Stimulated activated naive B cell treated with anti-CD40 and anti-IgM and Interleukin-4, amounts not matched to agents 10 μg/mL and 1 μg/mL and 100 μg/mL, for 72 hours (primary cell): ENCODE data around the gene GIGYF1.
"Not testable (repeated sequence)": the region's sequence is repeated elsewhere in the genome, so short reads cannot be mapped to it uniquely, and the experiment has no call there.

ENCODE experiments used
- ATAC-seq, 2 donors: fragments of 150-1000 bp; cut with Tn5 transposase; replicated peaks; 2 replicates each; pipeline ENCODE4 v1.10.0; 2021; ENCODE audit warnings: moderate library complexity in 1 of 2
- DNase-seq: peaks from one replicate; pipeline ENCODE4 v3.0.0; 2021
- H3K27ac Mint-ChIP-seq: one replicate; pipeline ENCODE4 v1.8.0; 2022; ENCODE audit warnings: mild to moderate bottlenecking, mixed read lengths
- H3K27me3 Mint-ChIP-seq, 2 donors: one replicate each; pipeline ENCODE4 v1.8.0; 2022; ENCODE audit warnings: mixed read lengths in 2 of 2
- H3K36me3 Mint-ChIP-seq, 2 donors: one replicate each; pipeline ENCODE4 v1.8.0; 2022; ENCODE audit warnings: mixed read lengths in 2 of 2, mild to moderate bottlenecking in 1 of 2
- H3K4me1 Mint-ChIP-seq, 2 donors: one replicate each; pipeline ENCODE4 v1.8.0; 2022; ENCODE audit warnings: mixed read lengths in 2 of 2, mild to moderate bottlenecking in 1 of 2
- H3K4me3 Mint-ChIP-seq, 2 donors: one replicate each; pipeline ENCODE4 v1.8.0; 2022; ENCODE audit warnings: mild to moderate bottlenecking in 2 of 2, mixed read lengths in 2 of 2, moderate library complexity in 1 of 2
- H3K9me3 Mint-ChIP-seq, 2 donors: one replicate each; pipeline ENCODE4 v1.8.0; 2022; ENCODE audit warnings: mixed read lengths in 2 of 2, mild to moderate bottlenecking in 1 of 2

Gene GIGYF1

DNA sequence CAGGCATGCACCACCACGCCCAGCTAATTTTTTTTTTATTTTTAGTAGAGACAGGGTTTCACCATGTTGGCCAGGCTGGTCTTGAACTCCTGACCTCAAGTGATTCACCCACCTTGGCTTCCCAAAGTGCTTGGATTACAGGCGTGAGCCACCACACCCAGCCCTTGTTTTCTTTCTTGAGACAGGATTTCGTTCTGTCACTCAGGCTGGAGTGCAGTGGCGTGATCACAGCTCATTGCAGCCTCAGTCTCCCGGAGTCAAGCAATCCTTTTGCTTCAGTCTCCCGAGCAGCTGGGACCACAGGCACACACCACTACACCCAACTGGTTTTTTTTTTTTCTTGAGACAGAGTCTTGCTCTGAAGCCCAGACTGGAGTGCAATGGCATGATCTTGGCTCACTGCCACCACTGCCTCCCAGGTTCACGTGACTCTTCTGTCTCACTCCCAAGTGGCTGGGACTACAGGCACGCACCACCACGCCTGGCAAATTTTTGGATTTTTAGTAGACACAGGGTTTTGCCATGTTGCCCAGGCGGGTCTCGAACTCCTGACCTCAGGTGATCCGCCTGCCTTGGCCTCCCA is 31.8 kb downstream of the GIGYF1 start:
- not testable (repeated sequence) for H3K9me3 Mint-ChIP-seq, H3K4me3 Mint-ChIP-seq

DNA sequence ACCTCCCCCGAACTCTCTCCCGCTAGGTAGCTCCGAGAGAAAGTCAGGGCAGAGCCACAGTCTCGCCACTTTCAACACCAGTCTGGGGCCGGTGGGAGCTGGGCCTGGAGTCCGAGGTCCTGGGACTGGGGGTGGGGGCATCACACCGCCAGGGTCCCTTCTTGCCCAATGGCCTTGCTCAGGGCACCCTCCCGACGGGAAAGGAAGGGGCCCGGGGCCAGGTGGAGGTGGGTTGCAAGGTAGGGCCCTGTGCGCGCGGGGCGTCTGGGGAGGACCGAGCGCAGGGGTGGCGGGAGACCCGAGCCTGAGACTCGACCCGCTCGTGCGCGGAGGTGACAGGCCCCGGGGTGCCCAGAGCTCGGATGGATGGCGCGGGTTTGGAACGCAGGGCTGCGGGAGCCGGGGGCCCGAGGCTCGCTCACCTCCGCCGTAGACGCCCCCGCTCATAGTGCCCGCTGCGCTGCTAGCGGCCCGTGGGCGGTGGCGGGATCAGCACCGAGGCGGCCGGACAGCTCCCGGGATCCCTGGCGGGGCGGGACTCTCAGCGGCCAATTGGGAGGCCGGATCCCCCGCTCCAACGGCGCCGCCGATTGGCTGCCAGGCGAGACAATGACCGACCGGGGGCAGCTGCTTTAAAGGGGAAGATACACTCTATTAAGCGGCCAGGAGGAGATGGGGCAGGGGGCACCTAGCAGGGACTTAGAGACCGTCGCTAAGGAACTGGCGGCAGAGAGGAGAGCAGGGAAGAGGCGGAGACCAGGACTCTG is 38.0 kb downstream of the GIGYF1 start, which contains the start of gene ACTL6B:
Gene ACTL6B (minus strand): TSS at position 541 of the 767 bp plus-strand sequence. CDS start 94 bp downstream, at position 447.
- Mint-ChIP-seq H3K9me3 (peaks cover 0 to 1% of the 10 kb centered on the region in 2 donors), H3K4me3 (peak within 1 kb of the TSS in 1 of 2 donors; percentile 46), H3K27me3 (peaks cover 53 to 64% of the 10 kb centered on the region in 2 donors), H3K36me3 (peaks cover 0 to 3% of the 10 kb centered on the region in 2 donors), H3K4me1 (peaks cover 0 to 3% of the 10 kb centered on the region in 2 donors), H3K27ac (no peak within 1 kb of the TSS)
- DNase-seq (no peak), ATAC-seq (peak in 1 of 2 donors; percentile 52)

More for the DNA sequence above, 31.8 kb downstream of the GIGYF1 start:
- peaks cover 20 to 26% of the 10 kb centered on the region in 2 donors for H3K27me3 Mint-ChIP-seq
- not testable (repeated sequence) for DNase-seq, ATAC-seq, H3K27ac Mint-ChIP-seq, H3K36me3 Mint-ChIP-seq, H3K4me1 Mint-ChIP-seq

DNA sequence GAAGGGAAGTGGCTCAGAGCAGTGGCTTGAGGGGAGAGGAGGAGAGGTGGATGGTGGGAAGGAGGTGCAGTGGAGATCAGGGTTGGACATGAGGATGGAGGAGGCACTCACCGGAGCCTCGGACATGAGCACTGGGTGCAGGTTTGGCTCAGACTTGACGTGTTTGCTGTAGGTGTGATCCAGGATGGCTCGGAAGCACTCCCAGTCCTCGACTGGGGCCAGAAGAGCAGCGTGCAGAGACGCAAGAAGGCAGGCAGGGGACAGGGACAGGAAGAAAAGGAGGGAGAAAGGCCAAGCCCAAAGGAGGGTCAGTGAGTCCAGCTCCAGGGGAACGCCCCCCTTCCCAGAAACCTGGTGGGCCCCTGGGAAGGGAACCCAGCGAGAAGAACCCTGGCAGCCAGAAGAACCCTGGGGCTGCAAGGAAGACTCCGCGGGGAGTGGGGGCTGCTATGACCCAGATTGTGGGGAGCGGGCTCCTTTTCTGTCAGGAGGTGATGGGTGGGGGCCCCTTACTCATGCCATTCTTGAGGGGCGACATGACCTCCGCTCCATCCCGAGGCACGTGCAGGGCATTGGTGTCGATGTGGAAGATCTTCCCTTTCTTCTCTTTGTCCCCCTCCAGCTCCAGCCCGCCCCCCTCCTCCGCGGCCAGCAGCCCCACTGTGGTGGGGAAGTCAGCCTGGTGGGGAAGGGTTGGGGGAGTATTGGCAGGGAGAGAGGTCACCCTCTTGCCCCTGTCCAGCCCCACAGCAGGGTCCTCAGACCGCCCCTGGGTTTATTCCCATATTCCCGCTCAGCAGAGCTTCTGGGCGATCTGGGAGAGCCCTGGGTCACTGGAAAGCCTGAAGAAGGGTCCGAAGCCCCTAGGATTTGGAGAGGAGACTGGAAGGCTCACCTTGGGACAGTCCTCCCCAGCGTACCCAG is 38.9 kb downstream of the GIGYF1 start:
- Mint-ChIP-seq H3K4me1 (peaks cover 0 to 3% of the 10 kb centered on the region in 2 donors), H3K9me3 (peaks cover 0 to 1% of the 10 kb centered on the region in 2 donors), H3K27ac (no peak overlapping the region)

DNA sequence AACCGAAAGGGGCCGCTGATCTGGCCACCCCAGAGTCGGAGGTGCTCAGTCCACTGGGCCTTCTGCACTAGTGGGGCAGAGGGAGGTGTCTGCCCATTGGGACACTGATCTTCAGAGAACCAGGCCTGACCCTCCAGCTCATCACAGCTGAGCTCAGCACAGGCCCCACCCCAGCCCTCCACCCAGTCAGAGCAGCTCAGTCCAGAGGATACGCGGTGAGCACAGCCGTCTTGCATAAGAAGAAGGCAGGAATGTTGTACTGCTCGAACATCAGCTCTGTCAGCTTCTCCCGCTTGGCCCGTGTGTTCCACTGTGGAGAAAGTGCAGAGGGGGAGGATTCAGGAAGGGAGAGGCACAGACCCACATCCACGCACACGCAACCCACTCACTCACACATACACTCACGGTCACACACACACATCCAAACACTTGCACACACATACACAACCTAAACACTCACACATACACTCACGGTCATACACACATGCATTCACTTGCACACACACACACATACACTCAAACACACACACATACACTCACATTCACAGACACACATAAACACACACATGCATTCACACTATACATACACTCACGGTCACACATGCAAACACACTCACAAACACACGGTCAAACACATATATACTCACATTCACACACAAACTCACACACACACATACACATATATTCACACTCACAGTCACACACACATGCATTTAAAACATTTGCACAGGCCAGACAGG is 44.1 kb downstream of the GIGYF1 start:
- no peak overlapping the region for H3K4me3 Mint-ChIP-seq
- ATAC-seq (no peak), DNase-seq (no peak)
- H3K27me3 Mint-ChIP-seq: peaks cover 42 to 72% of the 10 kb centered on the region in 2 donors
- no peak overlapping the region for H3K27ac Mint-ChIP-seq
- peaks cover 0 to 3% of the 10 kb centered on the region in 2 donors for H3K4me1 Mint-ChIP-seq
- H3K9me3 Mint-ChIP-seq: no peaks in the 10 kb centered on the region
- H3K36me3 Mint-ChIP-seq: peaks cover 0 to 3% of the 10 kb centered on the region in 2 donors

More for the DNA sequence above, 38.9 kb downstream of the GIGYF1 start:
- Mint-ChIP-seq H3K4me3 (no peak overlapping the region), H3K27me3 (peaks cover 54 to 72% of the 10 kb centered on the region in 2 donors), H3K36me3 (peaks cover 0 to 3% of the 10 kb centered on the region in 2 donors)
- ATAC-seq (no peak), DNase-seq (no peak)

DNA sequence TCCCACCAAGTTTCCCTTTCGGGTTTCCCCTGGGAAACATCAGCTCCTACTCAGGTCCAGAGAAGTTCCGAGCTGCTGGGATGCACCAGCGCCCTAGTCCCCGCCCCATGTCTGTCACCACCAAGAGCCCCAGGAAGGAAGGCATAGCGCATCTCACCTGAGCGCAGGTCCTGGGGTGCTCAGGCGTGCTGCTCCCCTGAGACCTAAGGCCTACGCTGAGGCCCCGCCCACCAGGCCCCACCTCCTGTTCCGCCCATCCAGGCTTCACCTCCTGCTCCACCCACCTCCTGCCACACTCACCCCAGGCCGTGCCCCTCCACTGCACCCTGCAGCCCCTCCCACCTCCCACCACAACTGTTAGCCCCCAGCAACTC is 51.5 kb downstream of the GIGYF1 start:
- peak; percentile 67 to 72 for ATAC-seq
- peaks cover 18 to 49% of the 10 kb centered on the region in 2 donors for H3K27me3 Mint-ChIP-seq
- no peaks in the 10 kb centered on the region for H3K36me3 Mint-ChIP-seq
- H3K9me3 Mint-ChIP-seq: no peaks in the 10 kb centered on the region
- H3K4me1 Mint-ChIP-seq: peaks cover 5 to 6% of the 10 kb centered on the region in 2 donors
- no peak overlapping the region for H3K4me3 Mint-ChIP-seq
- DNase-seq: no peak
- H3K27ac Mint-ChIP-seq: no peak overlapping the region

DNA sequence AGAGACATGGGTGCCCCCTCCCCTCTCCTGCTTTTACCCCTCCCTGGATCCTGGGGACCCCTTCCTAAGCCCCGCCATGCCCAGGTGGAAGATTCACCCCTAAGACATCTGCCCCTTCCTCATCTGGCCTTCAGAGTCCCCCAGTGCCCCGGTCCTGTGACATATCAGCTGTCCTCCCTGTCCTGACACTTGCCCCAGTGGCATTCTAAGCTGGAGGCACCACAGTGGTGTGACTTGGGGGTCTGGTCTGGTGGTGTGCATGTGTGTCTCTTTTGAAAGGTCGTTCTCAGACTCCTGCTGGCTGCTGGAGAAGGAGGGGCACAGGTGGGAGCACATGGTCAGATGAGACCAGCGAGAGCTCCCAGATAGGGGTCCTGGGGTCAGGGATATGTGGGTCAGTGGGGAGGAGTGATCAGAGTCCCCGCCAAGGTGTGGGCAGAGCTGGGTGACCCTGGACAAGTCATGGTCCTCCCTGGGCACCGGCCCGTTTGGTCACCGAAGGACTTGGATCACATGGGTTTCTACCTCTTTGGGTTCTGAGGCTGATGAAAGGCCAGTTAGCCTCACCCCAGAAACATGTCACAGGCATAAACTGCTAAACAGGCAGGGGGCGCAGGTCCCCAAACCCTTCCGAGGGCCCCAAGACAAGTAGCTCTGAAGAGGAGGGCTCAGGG is 52.1 kb downstream of the GIGYF1 start:
- ATAC-seq: no peak
- no peak for DNase-seq
- Mint-ChIP-seq H3K9me3 (no peaks in the 10 kb centered on the region), H3K27ac (no peak overlapping the region), H3K36me3 (no peaks in the 10 kb centered on the region), H3K4me3 (no peak overlapping the region), H3K4me1 (peaks cover 5 to 6% of the 10 kb centered on the region in 2 donors), H3K27me3 (peaks cover 15 to 45% of the 10 kb centered on the region in 2 donors)

DNA sequence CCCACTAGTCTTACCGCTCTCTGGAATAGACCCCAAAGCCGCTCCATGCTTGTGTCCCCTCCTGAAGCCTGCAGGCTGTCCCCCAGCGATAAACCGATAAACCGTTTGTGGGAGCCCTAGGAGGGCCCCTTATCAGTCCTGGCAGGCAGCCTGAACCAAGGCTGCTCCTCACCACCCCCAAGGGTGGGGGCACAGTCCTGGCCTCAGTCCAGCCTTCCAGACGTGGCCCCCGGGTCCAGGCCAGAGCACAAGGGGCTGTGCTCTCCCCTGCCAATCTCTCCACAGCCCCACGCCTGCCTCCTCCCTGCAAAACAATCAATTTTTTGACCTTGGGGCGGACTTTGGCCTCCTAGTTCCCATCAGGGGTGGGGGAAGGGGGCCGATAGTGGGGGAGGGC is 52.6 kb downstream of the GIGYF1 start, which contains the start of gene TFR2:
Gene TFR2 (minus strand): TSS at position 90 of the 397 bp plus-strand sequence. CDS start 43 bp downstream, at position 47.
- H3K27me3 Mint-ChIP-seq: peaks cover 15 to 40% of the 10 kb centered on the region in 2 donors
- no peak for ATAC-seq
- no peak within 1 kb of the TSS for H3K27ac Mint-ChIP-seq
- no peaks in the 10 kb centered on the region for H3K9me3 Mint-ChIP-seq
- no peak within 1 kb of the TSS for H3K4me3 Mint-ChIP-seq
- H3K36me3 Mint-ChIP-seq: no peaks in the 10 kb centered on the region
- DNase-seq: no peak
- peaks cover 5 to 6% of the 10 kb centered on the region in 2 donors for H3K4me1 Mint-ChIP-seq

DNA sequence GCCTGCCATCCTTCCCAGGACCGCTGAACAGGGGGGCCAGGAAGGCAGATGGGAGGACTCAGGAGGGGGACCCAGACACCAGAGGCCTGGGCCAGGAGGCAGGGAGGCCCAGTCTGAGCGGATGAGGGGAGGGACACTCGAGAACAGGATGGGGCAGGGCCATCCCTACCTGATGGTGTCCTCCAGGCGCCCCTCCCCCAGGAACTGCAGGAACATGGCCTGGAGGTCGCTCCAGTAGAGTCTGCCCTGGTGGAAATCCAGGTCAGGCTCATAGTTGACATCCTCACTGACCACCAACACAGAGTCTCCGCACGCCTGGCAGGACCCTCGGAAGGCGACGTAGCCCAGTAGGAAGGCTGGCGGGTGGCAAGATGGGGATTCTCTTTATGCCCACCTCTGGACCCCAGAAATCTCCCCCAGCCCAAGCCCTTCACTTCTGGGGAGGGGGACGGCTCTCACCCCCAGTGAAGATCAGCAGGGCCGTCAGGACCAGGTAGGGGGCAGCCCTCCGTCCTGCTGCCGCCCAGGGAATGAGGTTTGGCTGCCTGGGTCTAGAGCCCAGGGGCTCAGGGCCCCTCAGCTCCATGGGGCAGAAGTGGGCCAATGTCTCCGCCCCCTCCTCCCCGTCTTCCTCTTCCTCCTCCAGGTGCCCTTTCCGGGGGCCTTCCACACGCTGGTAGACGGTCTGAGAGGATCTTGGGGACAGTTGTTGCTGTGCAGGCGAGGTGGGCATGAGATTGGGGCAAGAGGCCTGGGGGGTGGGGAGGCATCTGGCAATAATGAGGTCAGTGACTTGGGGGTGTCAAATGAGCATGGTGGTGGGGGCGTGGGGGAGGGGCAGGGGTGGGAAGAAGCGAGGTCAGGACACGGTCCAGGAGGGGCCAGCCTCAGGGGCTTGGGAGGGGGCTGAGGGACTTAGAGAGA is 53.3 kb downstream of the GIGYF1 start:
- Mint-ChIP-seq H3K4me3 (no peak overlapping the region), H3K27ac (no peak overlapping the region), H3K27me3 (peaks cover 11 to 33% of the 10 kb centered on the region in 2 donors), H3K36me3 (no peaks in the 10 kb centered on the region), H3K9me3 (no peaks in the 10 kb centered on the region), H3K4me1 (peaks cover 5 to 6% of the 10 kb centered on the region in 2 donors)
- no peak for ATAC-seq
- no peak for DNase-seq

DNA sequence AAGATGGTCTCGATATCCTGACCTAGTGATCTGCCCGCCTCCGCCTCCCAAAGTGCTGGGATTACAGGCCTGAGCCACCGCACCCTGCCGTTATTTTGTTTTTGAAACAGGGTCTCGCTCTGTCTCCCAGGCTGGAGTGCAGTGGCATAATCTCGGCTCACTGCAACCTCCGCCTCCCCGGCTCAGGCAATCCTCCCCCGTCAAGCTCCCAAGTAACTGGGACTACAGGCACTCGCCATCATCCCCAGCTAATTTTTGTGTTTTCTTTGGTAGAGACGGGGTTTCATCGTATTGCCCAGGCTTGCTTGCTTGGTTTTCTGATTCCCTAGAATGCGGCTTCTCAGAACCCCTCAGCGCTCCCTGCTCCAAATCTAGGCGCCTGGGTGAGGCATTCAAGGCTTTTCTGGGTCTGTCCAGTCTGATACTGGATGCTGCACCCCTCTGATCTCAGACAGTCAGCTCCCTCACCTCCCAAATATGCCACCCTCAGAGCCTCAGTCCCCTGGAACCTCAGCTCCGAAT is 54.0 kb downstream of the GIGYF1 start:
- ATAC-seq (no peak), DNase-seq (no peak)
- Mint-ChIP-seq H3K36me3 (no peaks in the 10 kb centered on the region), H3K27me3 (peaks cover 5 to 26% of the 10 kb centered on the region in 2 donors), H3K4me1 (peaks cover 5 to 6% of the 10 kb centered on the region in 2 donors), H3K27ac (no peak overlapping the region), H3K4me3 (no peak overlapping the region), H3K9me3 (no peaks in the 10 kb centered on the region)

DNA sequence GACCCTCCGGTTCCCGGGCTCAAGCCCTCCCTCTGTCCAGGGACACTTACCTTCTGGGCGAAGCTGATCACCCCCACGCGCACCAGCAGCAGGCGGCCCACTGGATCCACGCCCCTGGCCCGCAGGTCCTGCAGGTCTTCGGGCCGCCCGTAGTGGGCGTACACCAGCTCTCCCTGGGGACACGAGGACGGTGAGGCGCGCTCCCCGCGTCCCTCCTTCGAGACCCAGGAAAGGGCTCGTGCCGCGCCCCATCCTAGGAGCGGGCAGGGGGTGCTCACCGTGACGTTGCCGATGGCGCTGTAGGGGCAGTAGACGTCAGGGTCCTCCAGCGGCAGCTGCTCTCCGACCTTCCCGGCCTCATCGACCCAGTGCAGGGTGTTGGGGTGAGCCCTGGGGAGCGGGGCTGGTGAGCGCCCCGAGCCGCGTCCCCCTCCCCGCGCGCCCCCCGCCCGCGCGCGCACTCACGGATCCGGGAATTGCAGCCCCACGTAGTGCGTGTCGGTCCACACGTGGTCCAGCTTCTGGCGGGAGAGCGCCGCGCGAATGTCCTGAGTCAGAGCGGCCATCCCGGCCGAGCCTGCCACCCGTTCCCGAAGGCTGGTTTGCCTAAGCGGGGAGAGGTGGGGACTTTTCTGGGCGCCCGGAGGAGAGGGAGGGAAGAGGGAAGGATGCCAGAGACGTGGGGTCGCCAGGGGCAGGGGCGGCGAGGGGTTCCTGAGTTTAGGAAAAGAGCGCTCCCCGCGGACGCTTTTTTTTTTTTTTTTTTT is 60.9 kb downstream of the GIGYF1 start:
- ATAC-seq (peak; percentile 72 to 73), DNase-seq (peak; percentile 58)
- Mint-ChIP-seq H3K4me1 (peaks cover 16 to 23% of the 10 kb centered on the region in 2 donors), H3K27ac (peak overlapping the region; percentile 86), H3K27me3 (no peaks in the 10 kb centered on the region), H3K36me3 (peaks cover 0 to 7% of the 10 kb centered on the region in 2 donors), H3K4me3 (peak overlapping the region; percentile 85 to 93), H3K9me3 (no peaks in the 10 kb centered on the region)

DNA sequence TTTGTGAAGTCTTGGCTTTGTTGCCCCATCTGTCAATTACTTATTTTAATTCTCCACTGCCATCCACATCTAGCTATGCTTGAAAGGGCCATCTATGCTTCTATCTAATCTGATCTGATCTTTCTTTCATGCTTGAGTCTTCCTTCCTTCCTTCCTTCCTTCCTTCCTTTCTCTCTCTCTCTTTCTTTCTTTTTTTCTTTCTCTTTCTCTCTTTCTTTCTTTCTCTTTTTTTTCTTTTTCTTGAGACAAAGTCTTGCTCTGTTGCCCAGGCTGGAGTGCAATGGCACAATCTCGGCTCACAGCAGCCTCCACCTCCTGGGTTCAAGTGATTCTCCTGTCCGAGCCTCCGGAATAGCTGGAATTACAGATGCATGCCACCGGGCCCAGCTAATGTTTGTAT is 64.0 kb downstream of the GIGYF1 start:
- H3K27ac Mint-ChIP-seq: no peak overlapping the region
- no peaks in the 10 kb centered on the region for H3K27me3 Mint-ChIP-seq
- DNase-seq: no peak
- no peak overlapping the region for H3K4me3 Mint-ChIP-seq
- H3K9me3 Mint-ChIP-seq: no peaks in the 10 kb centered on the region
- H3K4me1 Mint-ChIP-seq: peaks cover 21 to 35% of the 10 kb centered on the region in 2 donors
- H3K36me3 Mint-ChIP-seq: peaks cover 0 to 7% of the 10 kb centered on the region in 2 donors
- no peak for ATAC-seq
